Vagina (tissue), 2 donors: ENCODE results near the gene ADORA2B. TPM values are rescaled to one million over a fixed set of nuclear protein-coding genes. Genes with fewer than 3 reads are reported as not detected.

Experiments
- DNase-seq, 2 donors: peaks; one replicate each; pipeline ENCODE4 v3.0.0-alpha.2; 2017; ENCODE audit errors: extremely low spot score in 2 of 2
- H3K27ac ChIP-seq: fragments of 200-600 bp; sonication (generic); one replicate; pipeline ENCODE4 v1.5.1; 2019
- H3K27me3 ChIP-seq: fragments of 200-600 bp; sonication (generic); one replicate; pipeline ENCODE4 v1.5.1; 2019
- H3K36me3 ChIP-seq, 2 donors: fragments of 200-600 bp; sonication (generic); one replicate each; pipeline ENCODE4 v1.5.1; 2017 to 2019
- H3K4me1 ChIP-seq: fragments of 200-600 bp; sonication (generic); one replicate; pipeline ENCODE4 v1.5.1; 2019
- H3K4me3 ChIP-seq, 2 donors: fragments of 200-600 bp; sonication (generic); 1 replicate in 1 of 2; 2 replicates in 1 of 2; pipeline ENCODE4 v1.5.1; 2016 to 2019
- H3K9me3 ChIP-seq: fragments of 200-600 bp; sonication (generic); one replicate; pipeline ENCODE4 v1.5.1; 2019
- POLR2A ChIP-seq, 2 donors: fragments of 450-650 bp; IDR thresholded peaks; one replicate each; pipeline ENCODE4 v1.6.1; 2017; ENCODE audit warnings: antibody characterized with exemption in 2 of 2, mild to moderate bottlenecking in 2 of 2, moderate library complexity in 2 of 2
- POLR2AphosphoS5 ChIP-seq, 2 donors: sonication (generic); formaldehyde crosslinking; IDR thresholded peaks; one replicate each; pipeline ENCODE4 v1.9.0; 2017; ENCODE audit warnings: antibody characterized with exemption in 2 of 2, mild to moderate bottlenecking in 2 of 2, low read depth in 1 of 2; ENCODE audit not compliant: insufficient read depth in 1 of 2
- intact Hi-C: fragments of 100-400 bp; cut with DNase I; formaldehyde crosslinking; loops from one replicate; pipeline ENCODE4 v1.15.1; 2023
- total RNA-seq: library from RNA; depleted of rRNA; stranded (reverse); fragments of >200 nt; gene quantifications from one replicate; pipeline ENCODE4 v1.2.3, GENCODE V29; 2016
- TF ChIP-seq, protein P1 (sequence below), 3 experiments: fragments of 450-650 bp in 2 of 3; fragments of 200-600 bp in 1 of 3; sonication (generic) in 1 of 3; IDR thresholded peaks; one replicate each; pipeline ENCODE4 v1.5.1; 2017 to 2019; ENCODE audit warnings: antibody characterized with exemption in 3 of 3, mild to moderate bottlenecking in 2 of 3, moderate library complexity in 2 of 3

The ADORA2B gene
- total RNA-seq, 1 donor from 2014 or later, result 33.4 TPM

DNA sequence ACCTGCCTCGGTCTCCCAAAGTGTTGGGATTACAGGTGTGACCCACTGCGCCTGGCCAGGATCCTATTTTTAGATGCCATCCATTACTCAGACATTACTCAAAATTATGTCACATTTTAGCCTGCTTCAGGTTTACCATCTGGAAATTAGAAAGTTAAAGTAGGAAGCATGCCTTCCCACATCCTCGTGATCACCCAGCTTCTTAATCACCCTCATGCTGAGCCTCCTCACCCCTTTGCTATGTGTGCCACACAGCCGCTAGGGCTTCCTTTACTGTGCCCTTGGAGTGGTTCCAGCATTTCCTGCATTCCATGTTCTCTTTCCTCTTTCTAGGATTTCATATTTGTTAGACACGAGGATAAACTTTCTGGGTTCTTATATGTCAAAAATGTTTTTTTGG lies 9.3 kb downstream of the ADORA2B start:
- Histone ChIP-seq H3K36me3 (no peaks in the 10 kb centered on the region), H3K4me1 (peaks cover 7% of the 10 kb centered on the region), H3K9me3 (no peaks in the 10 kb centered on the region), H3K4me3 (no peak overlapping the region), H3K27ac (no peak overlapping the region), H3K27me3 (no peaks in the 10 kb centered on the region)
- intact Hi-C loops, result no loop called here
- DNase-seq, result no peak
- TF ChIP-seq POLR2AphosphoS5 (IDR thresholded peaks at IDR 0.05; ENCODE audit: insufficient read depth in 1 of 2, low read depth in 1 of 2) (no peak), POLR2A (IDR thresholded peaks at IDR 0.05) (no peak)
- TF ChIP-seq, protein P1, sequence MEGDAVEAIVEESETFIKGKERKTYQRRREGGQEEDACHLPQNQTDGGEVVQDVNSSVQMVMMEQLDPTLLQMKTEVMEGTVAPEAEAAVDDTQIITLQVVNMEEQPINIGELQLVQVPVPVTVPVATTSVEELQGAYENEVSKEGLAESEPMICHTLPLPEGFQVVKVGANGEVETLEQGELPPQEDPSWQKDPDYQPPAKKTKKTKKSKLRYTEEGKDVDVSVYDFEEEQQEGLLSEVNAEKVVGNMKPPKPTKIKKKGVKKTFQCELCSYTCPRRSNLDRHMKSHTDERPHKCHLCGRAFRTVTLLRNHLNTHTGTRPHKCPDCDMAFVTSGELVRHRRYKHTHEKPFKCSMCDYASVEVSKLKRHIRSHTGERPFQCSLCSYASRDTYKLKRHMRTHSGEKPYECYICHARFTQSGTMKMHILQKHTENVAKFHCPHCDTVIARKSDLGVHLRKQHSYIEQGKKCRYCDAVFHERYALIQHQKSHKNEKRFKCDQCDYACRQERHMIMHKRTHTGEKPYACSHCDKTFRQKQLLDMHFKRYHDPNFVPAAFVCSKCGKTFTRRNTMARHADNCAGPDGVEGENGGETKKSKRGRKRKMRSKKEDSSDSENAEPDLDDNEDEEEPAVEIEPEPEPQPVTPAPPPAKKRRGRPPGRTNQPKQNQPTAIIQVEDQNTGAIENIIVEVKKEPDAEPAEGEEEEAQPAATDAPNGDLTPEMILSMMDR (IDR thresholded peaks at IDR 0.05), result no peak

DNA sequence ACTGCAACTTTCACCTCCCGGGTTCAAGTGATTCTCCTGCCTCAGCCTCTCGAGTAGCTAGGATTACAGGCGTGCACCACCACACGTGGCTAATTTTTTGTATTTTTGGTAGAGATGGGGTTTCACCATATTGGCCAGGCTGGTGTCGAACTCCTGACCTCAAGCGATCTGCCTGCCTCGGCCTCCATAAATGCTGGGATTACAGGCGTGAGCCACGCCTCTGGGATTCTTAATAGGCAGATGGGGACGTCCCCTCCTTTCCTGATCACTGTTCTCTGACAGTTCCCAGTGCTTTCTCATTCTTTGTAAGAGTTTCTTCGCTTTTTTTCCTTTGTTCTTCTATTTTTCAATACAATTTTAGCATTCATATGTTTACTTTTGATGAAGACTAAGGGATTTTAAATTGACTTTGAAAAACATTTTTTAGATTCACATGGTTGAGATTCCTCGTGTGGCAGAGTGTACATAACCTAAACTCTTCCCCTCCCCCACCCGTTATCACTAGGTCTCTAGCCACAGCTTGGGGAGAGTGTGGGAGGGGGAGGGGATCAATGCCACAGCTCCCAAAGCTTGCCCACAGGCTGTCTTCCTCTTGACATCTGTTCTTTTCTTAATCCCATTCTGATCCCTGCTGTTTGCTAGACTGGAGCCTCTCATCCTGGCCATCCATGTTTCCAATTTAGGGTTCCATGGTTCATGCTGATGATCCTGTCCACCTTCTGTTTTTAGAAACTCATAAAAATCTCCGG lies 11.0 kb downstream of the ADORA2B start:
- Histone ChIP-seq H3K4me1 (peaks cover 11% of the 10 kb centered on the region), H3K36me3 (no peaks in the 10 kb centered on the region), H3K4me3 (no peak overlapping the region), H3K27ac (no peak overlapping the region), H3K27me3 (no peaks in the 10 kb centered on the region), H3K9me3 (no peaks in the 10 kb centered on the region)
- DNase-seq, result no peak
- intact Hi-C loops, result no loop called here
- TF ChIP-seq POLR2AphosphoS5 (IDR thresholded peaks at IDR 0.05; ENCODE audit: insufficient read depth in 1 of 2, low read depth in 1 of 2), result no peak
- TF ChIP-seq POLR2A (IDR thresholded peaks at IDR 0.05), result no peak
- TF ChIP-seq, protein P1 (IDR thresholded peaks at IDR 0.05), result no peak

DNA sequence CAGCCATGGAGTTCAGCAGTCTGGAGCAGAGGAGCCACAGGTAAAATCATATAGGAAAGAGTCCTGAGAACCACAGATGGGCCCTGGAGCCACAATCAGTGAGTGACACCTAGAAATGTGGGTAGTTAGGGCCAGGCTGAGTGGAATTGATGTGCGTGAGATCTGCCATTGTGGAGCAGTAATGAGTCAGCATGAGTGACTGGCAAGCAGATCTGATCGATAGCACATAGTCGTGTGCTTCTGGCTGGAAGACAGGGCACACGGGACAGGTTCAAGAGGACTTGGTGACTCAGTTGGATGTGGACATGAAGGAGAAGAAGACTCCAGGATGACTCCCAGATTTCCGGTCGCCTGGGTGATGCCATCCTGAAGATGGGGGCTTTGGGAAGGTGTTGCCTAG lies 12.3 kb downstream of the ADORA2B start:
- TF ChIP-seq, protein P1 (IDR thresholded peaks at IDR 0.05), result no peak
- no peak for TF ChIP-seq POLR2AphosphoS5 (IDR thresholded peaks at IDR 0.05; ENCODE audit: insufficient read depth in 1 of 2, low read depth in 1 of 2)
- no peak for TF ChIP-seq POLR2A (IDR thresholded peaks at IDR 0.05)

DNA sequence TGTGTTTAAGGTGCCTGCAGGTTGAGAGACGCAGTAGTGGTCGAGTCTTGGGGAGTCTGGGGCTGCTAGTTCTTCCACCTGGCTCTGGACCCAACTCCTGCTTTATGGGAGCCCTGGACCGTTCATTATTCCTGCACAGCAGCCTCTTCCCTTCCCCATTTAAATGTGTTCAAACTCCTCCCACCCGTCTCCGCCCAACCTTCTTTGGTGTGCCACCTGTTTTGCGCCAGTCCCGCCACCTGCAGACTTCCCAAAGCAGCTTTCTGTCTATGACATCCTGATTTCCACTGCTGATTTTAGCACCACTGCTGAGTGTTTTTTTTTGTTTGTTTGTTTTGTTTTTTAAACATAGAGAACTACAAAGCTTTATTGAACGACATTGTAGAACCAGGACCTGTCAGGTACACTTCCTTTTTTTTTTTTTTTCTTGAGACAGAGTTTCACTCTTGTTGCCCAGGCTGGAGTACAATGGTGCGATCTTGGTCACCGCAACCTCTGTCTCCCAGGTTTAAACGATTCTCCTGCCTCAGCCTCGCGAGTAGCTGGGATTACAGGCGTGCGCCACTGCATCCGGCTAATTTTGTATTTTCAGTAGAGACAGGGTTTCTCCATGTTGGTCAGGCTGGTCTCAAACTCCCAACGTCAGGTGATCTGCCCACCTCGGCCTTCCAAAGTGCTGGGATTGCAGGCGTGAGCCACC lies 12.8 kb downstream of the ADORA2B start:
- Histone ChIP-seq H3K9me3 (no peaks in the 10 kb centered on the region), H3K36me3 (no peaks in the 10 kb centered on the region), H3K27ac (no peak overlapping the region), H3K4me1 (peaks cover 11% of the 10 kb centered on the region), H3K27me3 (no peaks in the 10 kb centered on the region), H3K4me3 (no peak overlapping the region)
- intact Hi-C loops, result no loop called here
- DNase-seq, result no peak
- TF ChIP-seq POLR2A (IDR thresholded peaks at IDR 0.05) (no peak), POLR2AphosphoS5 (IDR thresholded peaks at IDR 0.05; ENCODE audit: insufficient read depth in 1 of 2, low read depth in 1 of 2) (no peak)
- TF ChIP-seq, protein P1 (IDR thresholded peaks at IDR 0.05), result no peak

More for the DNA sequence above, 12.3 kb downstream of the ADORA2B start:
- intact Hi-C loops, result no loop called here
- Histone ChIP-seq H3K4me3 (no peak overlapping the region), H3K27me3 (no peaks in the 10 kb centered on the region), H3K4me1 (peaks cover 11% of the 10 kb centered on the region), H3K36me3 (no peaks in the 10 kb centered on the region), H3K9me3 (no peaks in the 10 kb centered on the region), H3K27ac (no peak overlapping the region)
- no peak for DNase-seq

DNA sequence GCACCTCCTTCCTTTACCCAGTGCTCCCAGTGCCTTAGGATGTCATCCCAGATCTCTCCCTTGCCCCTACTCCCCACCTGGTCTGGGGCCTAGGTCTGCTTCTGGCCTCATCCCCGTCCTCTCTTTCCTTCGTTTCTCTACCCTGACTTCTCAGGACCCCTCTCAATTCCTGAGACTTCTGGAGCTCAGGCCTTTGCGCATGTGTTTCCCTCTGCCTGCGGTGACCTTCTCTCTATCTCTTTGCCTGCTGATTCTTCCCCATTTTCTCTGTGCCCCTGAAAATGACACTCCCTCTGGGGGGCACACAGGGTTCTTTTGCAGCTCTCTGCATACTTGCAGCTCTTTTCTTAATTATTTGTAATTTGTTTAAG lies 13.5 kb downstream of the ADORA2B start:
- intact Hi-C loops, result no loop called here

More for the DNA sequence above, 13.5 kb downstream of the ADORA2B start:
- Histone ChIP-seq H3K4me3 (no peak overlapping the region), H3K9me3 (no peaks in the 10 kb centered on the region), H3K27ac (no peak overlapping the region), H3K27me3 (no peaks in the 10 kb centered on the region), H3K4me1 (peaks cover 11% of the 10 kb centered on the region), H3K36me3 (no peaks in the 10 kb centered on the region)
- TF ChIP-seq, protein P1 (IDR thresholded peaks at IDR 0.05), result no peak
- TF ChIP-seq POLR2AphosphoS5 (IDR thresholded peaks at IDR 0.05; ENCODE audit: insufficient read depth in 1 of 2, low read depth in 1 of 2), result no peak
- no peak for DNase-seq
